Motor neuron (in vitro differentiated cells): ENCODE data around the gene NHS. TPM values are rescaled to one million over a fixed set of nuclear protein-coding genes. Genes with fewer than 3 reads are reported as not detected.

Experiments used
- ATAC-seq, 8 experiments: fragments of 200-7000 bp; cut with Tn5 transposase; replicated peaks in 6 of 8; 2 replicates each; pipeline ENCODE4 v1.8.0; 2021; ENCODE audit warnings: mild to moderate bottlenecking in 8 of 8, moderate library complexity in 8 of 8
- H3K27ac ChIP-seq, 2 donors: fragments of 250-450 bp; sonication (Bioruptor Pico); 2 replicates each; pipeline ENCODE4 v1.9.0; 2021; ENCODE audit warnings: antibody characterized with exemption in 2 of 2, mild to moderate bottlenecking in 2 of 2, moderate library complexity in 1 of 2
- H3K4me1 ChIP-seq, 2 donors: fragments of 250-450 bp; sonication (Bioruptor Pico); replicated peaks in 1 of 2; 2 replicates each; pipeline ENCODE4 v1.6.1; 2021; ENCODE audit warnings: antibody characterized with exemption in 2 of 2, mild to moderate bottlenecking in 2 of 2, moderate library complexity in 1 of 2
- H3K4me3 ChIP-seq, 5 donors: fragments of 250-450 bp; sonication (Bioruptor Pico); 2 replicates each; pipeline ENCODE4 v1.9.0; 2021; ENCODE audit warnings: antibody characterized with exemption in 5 of 5, mild to moderate bottlenecking in 5 of 5, moderate library complexity in 4 of 5
- WGBS, 10 experiments: fragments of 450-650 bp; shearing (Covaris generic); methylation state at CpG; one replicate each; pipeline ENCODE4 v1.0.0; 2022; 5-methylcytosine and 5-hydroxymethylcytosine counted together
- in situ Hi-C, 9 experiments: fragments of 400-800 bp; cut with MboI; loops; one replicate each; pipeline ENCODE4 v1.15.0; 2021; ENCODE audit warnings: low sequenced_read_pairs in 9 of 9, low pct_unique_long_range_greater_than_20kb in 2 of 9; ENCODE audit not compliant: unreplicated experiment in 9 of 9
- total RNA-seq, 8 experiments: library from RNA; unstranded; fragments of 300-600 nt; gene quantifications; 2 replicates each; pipeline versions ENCODE4 v1.2.3 to v1.2.4, GENCODE V29; 2022

The NHS gene
- total RNA-seq, 8 experiments from 2014 or later, result 0.21 to 19.5 (median 7.0) TPM

GRCh38 chrX:17719711-17720110, 344.7 kb downstream of the NHS start:
- peak in 5 of 8 experiments; percentile 25 to 46 (median 37) for ATAC-seq
- Histone ChIP-seq H3K27ac (peak overlapping the region; percentile 40 to 47), H3K4me3 (peak overlapping the region in 1 of 5 donors; percentile 13), H3K4me1 (peaks cover 15 to 23% of the 10 kb centered on the region in 2 donors)
- in situ Hi-C loops, result no loop called here
- WGBS, 10 experiments, result 3 to 96% (median 25%) methylated on average over 4 to 6 of the region's 6 CpGs; no CpG with 5 or more reads in 4 of the 10 experiments

DNA sequence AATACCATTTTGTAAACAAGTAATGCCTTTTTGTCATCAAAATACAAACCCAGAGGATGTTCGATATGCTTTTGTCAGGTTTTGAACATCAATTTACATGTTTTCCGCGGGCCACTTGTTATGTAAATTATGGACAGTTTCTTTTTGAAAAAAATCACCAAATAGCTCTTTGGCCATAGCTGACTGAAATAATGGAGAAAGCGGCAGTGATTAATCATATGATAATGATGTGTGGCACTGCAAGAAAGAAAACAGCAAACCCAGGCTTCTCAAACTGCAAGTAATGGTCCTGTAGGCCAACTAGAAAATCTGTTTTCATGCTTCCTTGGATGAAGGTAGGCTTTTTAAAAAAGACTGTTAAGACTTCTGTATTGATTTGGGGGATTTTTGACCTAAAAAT, 346.7 kb downstream of the NHS start:
- peak overlapping the region; percentile 45 to 63 for H3K27ac ChIP-seq
- WGBS, 10 experiments, result 6 to 100% (median 60%) methylated on average over 1 to 4 of the region's 4 CpGs; no CpG with 5 or more reads in 4 of the 10 experiments
- H3K4me3 ChIP-seq, result peak overlapping the region in 1 of 5 donors; percentile 8
- H3K4me1 ChIP-seq, result peaks cover 15 to 23% of the 10 kb centered on the region in 2 donors
- in situ Hi-C loops, result no loop called here
- peak in 4 of 8 experiments; percentile 39 to 58 (median 52) for ATAC-seq

- in situ Hi-C loops, result no loop called here
Observed at GRCh38 chrX:17725181-17725580, 350.2 kb downstream of the NHS start.

DNA sequence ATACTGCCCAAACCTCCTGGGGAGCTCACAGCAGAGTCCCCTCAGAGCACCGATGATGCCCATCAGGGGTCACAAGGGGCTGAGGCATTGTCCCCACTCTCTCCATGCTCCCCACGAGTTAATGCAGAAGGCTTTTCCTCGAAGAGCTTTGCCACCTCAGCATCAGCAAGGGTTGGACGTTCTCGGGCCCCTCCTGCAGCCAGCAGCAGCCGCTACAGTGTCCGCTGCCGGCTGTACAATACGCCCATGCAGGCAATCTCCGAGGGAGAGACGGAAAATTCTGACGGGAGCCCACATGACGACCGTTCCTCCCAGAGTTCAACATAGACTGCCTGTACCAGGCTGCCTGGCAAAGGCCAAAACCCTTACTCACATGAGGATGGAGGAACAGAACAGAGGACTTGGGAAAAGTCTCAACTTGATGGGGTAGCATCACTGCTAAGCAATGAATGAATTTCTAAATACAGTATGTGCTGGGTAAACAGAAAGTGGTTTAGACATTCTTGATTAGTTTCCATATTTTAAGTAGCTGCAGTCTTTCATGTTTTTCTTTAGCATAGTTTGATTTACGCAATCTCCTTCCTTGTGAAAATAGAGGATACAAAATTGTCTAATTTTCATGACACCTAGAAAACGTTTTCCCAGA, 357.3 kb downstream of the NHS start:
- peaks cover 0 to 6% of the 10 kb centered on the region in 2 donors for H3K4me1 ChIP-seq
- no peak overlapping the region for H3K4me3 ChIP-seq
- 57 to 100% (median 67%) methylated on average over 1 to 9 of the region's 16 CpGs; no CpG with 5 or more reads in 5 of the 10 experiments for WGBS, 10 experiments
- in situ Hi-C loops, result no loop called here
- H3K27ac ChIP-seq, result no peak overlapping the region
- no peak for ATAC-seq

More at GRCh38 chrX:17725181-17725580, 350.2 kb downstream of the NHS start:
- Histone ChIP-seq H3K27ac (no peak overlapping the region), H3K4me1 (peaks cover 15 to 20% of the 10 kb centered on the region in 2 donors), H3K4me3 (no peak overlapping the region)
- ATAC-seq, result peak in 1 of 8 experiments; percentile 63
- 33 to 63% methylated on average over 1 to 2 of the region's 2 CpGs; no CpG with 5 or more reads in 8 of the 10 experiments for WGBS, 10 experiments

- Histone ChIP-seq H3K27ac (no peak overlapping the region), H3K4me1 (peaks cover 2 to 6% of the 10 kb centered on the region in 2 donors), H3K4me3 (no peak overlapping the region)
- ATAC-seq, result no peak
- in situ Hi-C loops, result no loop called here
- 8 to 75% (median 40%) methylated on average over 1 to 5 of the region's 5 CpGs; no CpG with 5 or more reads in 3 of the 10 experiments for WGBS, 10 experiments
Observed at GRCh38 chrX:17735406-17735805, 360.4 kb downstream of the NHS start.

DNA sequence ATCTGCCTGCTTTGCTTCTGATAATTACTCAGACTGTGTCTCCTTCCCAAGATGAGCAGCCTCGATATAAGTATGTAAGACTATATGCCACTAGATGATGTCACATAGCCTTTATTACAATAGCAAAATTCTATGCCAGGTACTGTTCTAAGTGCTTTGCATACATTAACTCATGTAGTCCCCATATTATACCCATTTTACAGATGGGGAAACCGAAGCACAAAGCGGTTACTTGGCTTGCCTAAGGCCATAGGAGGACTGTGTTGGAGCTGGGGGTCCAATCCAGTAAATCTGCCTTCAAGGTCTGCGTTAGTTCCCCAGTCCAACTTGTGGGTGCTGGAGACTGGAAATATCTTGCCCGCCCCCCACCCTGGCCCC, 361.5 kb downstream of the NHS start:
- Histone ChIP-seq H3K4me3 (peak overlapping the region; percentile 22 to 33 (median 32)), H3K27ac (peak overlapping the region; percentile 68 to 78), H3K4me1 (peaks cover 4 to 6% of the 10 kb centered on the region in 2 donors)
- WGBS, 10 experiments, result 80 to 100% (median 91%) methylated on average over 1 to 3 of the region's 5 CpGs; no CpG with 5 or more reads in 6 of the 10 experiments
- in situ Hi-C loops, result no loop called here
- ATAC-seq, result no peak

- Histone ChIP-seq H3K4me3 (peak within 1 kb of the TSS; percentile 73 to 93 (median 80)), H3K27ac (peak within 1 kb of the TSS; percentile 68 to 87), H3K4me1 (peaks cover 4 to 6% of the 10 kb centered on the region in 2 donors)
- in situ Hi-C loops, result no loop called here
- ATAC-seq, result peak; percentile 81 to 93 (median 90)
- 76% methylated on average over 12 of the region's 67 CpGs; no CpG with 5 or more reads in 9 of the 10 experiments for WGBS, 10 experiments
Observed at GRCh38 chrX:17736856-17737709, 362.1 kb downstream of the NHS start, which contains the start of gene SCML1. TSS of gene SCML1 (plus strand) at chrX:17737493. CDS start at chrX:17744187, 6,694 bp downstream.

- in situ Hi-C loops, result no loop called here
- ATAC-seq, result peak; percentile 2 to 4 (median 3)
- Histone ChIP-seq H3K27ac (peak overlapping the region; percentile 63 to 87), H3K4me3 (peak overlapping the region; percentile 73 to 93 (median 80)), H3K4me1 (peaks cover 4 to 6% of the 10 kb centered on the region in 2 donors)
- WGBS, 10 experiments, result 4 to 39% methylated on average over 3 to 5 of the region's 15 CpGs; no CpG with 5 or more reads in 8 of the 10 experiments
Observed at GRCh38 chrX:17737710-17737985, 362.6 kb downstream of the NHS start.

DNA sequence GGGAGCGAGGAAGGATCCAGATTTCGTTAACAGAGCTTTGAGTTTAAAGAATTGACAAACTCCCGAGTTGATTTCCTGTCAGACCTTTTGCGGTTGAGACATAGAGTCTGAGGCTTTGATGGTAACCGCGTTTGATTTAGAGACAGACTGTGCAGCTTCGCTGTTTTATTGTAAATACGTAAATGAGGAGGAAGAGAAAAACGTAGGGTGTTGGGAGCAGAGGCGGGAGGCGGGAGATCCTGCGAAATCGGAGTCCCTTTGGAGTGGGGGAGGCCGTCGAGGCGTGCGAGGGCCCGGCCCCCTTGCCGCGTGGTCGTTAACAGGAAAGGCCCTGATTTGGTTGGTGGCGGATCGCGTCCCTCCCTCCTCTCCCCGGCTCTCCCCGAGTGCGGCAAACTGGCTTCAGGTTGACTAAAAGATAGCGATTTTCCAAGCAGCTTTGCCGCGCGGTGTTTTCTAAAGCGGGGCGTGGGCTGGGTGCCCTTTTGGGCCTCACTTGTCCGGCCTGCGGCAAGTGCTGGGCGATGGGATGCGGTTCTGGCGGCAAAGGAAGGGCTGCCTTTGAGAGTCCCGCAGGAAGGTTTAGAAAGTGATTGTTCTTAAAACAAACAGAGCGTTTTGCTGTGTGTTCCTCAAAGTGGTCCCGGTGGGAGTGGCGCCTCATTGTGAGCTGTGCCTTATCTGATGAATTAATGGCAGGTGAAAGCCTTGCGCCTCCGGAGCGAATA, 363.1 kb downstream of the NHS start:
- WGBS, 10 experiments, result 0 to 34% (median 0%) methylated on average over 1 to 17 of the region's 45 CpGs; no CpG with 5 or more reads in 3 of the 10 experiments
- Histone ChIP-seq H3K4me1 (peaks cover 4 to 6% of the 10 kb centered on the region in 2 donors), H3K27ac (peak overlapping the region; percentile 63 to 87), H3K4me3 (peak overlapping the region; percentile 73 to 93 (median 80))
- in situ Hi-C loops, result no loop called here
- peak in 6 of 8 experiments; percentile 4 to 32 (median 10) for ATAC-seq

DNA sequence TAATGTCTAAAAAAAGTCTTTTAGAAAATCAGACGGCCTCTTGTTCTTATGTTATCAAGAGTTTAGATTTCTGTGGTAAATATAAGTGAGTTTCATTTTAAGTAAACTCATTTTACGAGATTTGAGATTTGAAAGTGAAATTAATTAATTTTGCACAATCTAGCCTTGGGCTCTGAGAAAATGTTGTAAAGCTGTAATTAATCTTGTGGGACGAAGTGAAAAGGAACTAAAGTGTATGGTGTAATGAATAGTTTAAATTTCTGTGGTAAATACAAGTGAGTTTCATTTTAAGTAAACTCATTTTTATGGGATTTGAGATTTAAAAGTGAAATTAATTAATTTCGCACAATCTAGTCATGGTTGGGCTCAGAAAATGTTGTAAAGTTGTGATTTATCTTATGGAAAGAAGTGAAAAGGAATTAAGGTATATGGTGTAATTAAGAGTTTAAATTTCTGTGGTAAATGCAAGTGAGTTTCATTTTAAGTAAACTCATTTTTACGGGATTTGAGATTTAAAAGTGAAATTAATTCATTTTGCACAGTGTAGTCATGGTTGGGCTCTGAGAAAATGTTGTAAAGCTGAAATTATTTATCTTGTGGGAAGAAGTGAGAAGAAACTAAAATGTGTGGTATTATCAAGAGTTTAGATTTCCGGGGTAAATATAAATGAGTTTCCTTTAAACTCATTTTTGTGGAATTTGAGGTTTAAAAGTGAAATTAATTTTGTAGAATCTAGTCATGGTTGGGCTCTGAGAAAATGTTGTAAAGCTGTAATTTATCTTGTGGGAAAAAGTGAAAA, 363.9 kb downstream of the NHS start:
- no peak for ATAC-seq

GRCh38 chrX:17740137-17741122, 365.4 kb downstream of the NHS start:
- H3K4me1 ChIP-seq, result peaks cover 4 to 6% of the 10 kb centered on the region in 2 donors
- H3K27ac ChIP-seq, result no peak overlapping the region
- no peak for ATAC-seq
- no peak overlapping the region for H3K4me3 ChIP-seq
- WGBS, 10 experiments, result 38 to 100% (median 66%) methylated on average over 1 to 10 of the region's 11 CpGs; no CpG with 5 or more reads in 5 of the 10 experiments
- in situ Hi-C loops, result no loop called here

More for the DNA sequence above, 363.9 kb downstream of the NHS start:
- peaks cover 4 to 6% of the 10 kb centered on the region in 2 donors for H3K4me1 ChIP-seq
- no peak overlapping the region for H3K27ac ChIP-seq
- WGBS, 10 experiments, result 0 to 50% (median 8%) methylated on average over 1 to 6 of the region's 6 CpGs; no CpG with 5 or more reads in 1 of the 10 experiments
- peak overlapping the region; percentile 73 to 93 (median 80) for H3K4me3 ChIP-seq
- in situ Hi-C loops, result no loop called here
